GM18873 (cell line): ENCODE measurements around the gene ZNF609.

Experiments used
- ATAC-seq: cut with Tn5 transposase; IDR thresholded peaks from one replicate; pipeline ENCODE4 v1.9.1; 2021; ENCODE audit warnings: mild to moderate bottlenecking, moderate library complexity, moderate number of reproducible peaks; ENCODE audit not compliant: unreplicated experiment, low FRiP score

Gene ZNF609

GRCh38 chr15:64687172-64687571 lies 226.8 kb downstream of the ZNF609 start:
- no peak for ATAC-seq

GRCh38 chr15:64687688-64688087 lies 227.3 kb downstream of the ZNF609 start:
- no peak for ATAC-seq

DNA sequence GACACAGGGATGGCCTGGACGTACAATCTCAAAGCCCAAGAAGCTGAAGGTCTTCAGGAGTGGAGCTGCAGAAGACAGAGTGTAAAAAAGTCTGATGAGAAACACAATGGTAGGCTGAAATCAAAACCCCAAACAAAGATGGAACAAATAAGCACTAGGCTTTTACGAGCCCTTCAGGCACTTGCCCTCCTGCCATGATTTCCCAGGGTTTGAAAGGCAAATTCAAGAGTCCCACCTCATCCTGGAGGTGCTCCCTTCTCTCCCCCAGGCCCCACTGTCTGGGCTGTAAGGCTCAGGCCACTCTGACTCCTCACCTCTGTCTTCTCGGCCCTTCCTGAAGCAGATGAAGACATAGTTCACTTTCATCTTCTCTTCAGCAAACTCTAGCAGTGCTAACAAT lies 228.4 kb downstream of the ZNF609 start:
- no peak for ATAC-seq

- ATAC-seq = no peak
Measured at GRCh38 chr15:64690008-64690407, 229.6 kb downstream of the ZNF609 start.

- no peak for ATAC-seq
Measured at GRCh38 chr15:64690578-64691296, 230.4 kb downstream of the ZNF609 start.

- no peak for ATAC-seq
Measured at GRCh38 chr15:64691896-64692565, 231.7 kb downstream of the ZNF609 start.

GRCh38 chr15:64693134-64693533 lies 232.8 kb downstream of the ZNF609 start:
- ATAC-seq = no peak

DNA sequence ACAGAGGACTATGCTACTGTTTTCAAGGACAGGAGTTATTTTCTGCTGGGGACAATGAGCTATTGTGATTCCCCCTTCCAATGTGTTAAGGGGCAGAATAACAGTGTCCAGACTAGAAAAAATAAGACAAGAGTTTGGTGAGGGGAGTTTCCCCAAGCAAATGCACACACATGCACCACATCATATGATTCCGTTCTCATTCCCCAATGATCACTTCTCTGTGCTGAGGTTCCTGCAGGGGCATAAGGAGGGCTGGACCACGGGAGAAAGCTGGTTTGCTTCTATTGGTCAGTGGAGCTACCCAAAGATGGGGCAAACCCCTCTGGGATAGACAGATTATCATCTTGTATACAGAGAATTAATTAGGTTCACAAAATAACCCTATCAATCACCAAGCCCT lies 234.4 kb downstream of the ZNF609 start:
- no peak for ATAC-seq

DNA sequence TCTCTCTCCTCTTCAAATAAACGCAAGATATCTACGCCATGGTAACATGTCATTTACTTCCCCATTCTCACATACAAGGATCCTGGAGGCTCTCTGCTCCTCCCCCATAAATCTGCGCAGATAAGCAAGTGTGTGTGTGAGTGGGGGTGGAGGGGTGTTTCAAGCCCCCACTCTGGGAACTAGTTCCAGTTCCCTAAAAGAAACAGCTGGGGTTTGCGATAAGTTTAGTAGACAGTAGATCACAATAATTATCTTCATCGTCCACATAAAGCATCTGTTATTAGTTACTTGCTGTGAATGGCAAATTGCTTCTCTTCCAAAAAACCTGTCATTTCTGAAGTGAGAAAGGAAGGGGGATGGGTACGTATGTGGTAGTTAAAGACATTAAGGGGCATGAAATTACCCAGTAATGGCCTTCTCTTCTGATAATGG lies 235.2 kb downstream of the ZNF609 start:
- no peak for ATAC-seq

GRCh38 chr15:64696481-64696880 lies 236.1 kb downstream of the ZNF609 start:
- ATAC-seq = no peak

DNA sequence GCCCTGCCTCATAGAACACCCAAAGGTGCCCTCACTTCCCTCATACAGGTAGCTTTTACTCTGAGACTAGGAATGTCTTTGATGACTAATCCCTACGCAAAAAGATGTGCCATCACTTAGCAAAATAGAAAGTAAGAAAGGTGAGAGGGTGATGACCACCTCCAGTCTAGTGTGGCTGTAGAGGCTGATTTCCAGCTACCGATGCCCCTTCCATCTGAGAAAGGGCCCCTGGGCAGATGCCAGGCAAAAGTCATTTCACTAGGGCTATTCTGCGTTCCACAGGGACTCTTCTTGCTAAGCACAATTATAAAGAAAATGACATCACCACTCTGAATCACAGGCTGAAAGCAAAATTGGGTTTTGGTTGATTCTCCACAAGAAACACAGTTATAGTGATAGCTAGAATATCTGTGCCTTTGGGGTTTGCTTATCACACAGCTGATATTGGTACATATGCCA lies 237.6 kb downstream of the ZNF609 start:
- no peak for ATAC-seq

DNA sequence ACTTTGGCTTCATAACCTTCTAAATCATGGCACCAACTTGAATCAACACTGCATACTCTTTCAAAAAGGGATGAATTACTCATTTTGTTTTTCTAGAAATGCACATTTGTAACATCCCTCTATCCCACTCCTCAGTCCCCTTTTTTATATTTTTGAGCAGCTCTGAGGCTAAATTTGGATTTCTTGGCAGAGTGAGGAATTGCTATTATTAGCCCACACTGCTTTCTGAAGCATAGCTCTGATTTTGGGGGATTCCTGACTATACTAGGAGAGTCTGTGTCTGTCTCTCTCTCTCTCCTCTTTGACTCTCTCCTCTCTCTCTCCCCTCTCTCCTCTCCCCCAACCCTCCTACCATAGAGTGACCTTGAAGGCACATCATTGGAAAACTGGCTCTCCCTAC lies 238.4 kb downstream of the ZNF609 start:
- no peak for ATAC-seq

- ATAC-seq = no peak
Measured at GRCh38 chr15:64699751-64700388, 239.5 kb downstream of the ZNF609 start.

GRCh38 chr15:64701051-64701450 lies 240.7 kb downstream of the ZNF609 start:
- no peak for ATAC-seq

- no peak for ATAC-seq
Measured at GRCh38 chr15:64701482-64702184, 241.3 kb downstream of the ZNF609 start.

DNA sequence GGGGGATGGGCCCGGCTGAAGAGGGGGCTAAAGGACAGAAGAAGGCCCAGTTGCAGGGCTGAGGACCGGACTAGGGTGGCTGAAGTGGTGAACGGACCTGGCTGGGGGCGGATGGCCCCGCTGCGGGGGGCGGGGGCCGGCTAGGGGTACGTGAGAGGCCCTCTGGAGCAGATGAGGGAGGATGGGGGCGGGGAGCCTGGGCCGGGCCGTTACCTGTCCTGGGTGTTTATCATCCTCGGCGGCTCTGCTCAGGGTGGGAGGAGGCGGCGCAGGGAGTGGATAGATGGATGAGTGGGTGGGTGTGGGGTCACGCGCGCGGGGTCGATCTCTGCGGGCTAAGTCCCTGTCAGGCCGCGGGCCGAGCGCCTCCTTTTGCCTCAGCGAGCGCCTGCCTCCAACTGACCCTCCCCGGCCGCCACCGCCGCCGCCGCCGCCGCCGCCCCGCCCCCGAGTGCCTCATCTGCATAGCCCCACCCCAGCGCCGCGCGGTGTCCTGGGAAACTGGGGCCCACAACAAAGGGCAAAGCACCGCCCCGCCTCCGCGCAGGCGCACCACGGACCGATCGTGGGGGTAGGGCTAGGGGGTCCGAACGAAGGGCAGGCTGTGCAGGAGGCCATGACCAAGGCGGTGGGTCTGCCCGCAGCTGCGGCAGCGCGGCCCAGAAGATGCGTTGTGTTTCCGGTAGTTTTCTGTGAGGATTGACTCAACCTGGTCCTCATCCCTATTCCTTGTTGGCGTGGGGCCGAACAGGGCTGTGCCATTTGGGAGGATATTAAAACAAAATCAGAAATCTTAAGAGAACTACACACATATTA lies 242.6 kb downstream of the ZNF609 start:
- ATAC-seq = peak; percentile 68

DNA sequence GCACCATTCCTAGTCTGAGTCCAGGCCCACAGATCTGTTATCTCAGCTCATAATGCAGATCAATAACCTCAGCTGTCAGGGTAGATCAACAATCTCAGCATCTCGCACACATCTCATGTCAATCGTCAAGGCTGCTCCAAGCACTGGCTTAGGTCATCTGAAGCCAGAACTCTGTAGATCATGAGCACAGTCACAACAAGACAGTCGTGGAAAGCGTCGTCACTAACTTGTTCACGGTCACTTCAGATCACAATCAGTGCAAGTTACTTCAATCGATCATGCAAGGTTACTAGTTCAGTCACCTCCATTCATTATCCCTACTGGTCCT lies 243.2 kb downstream of the ZNF609 start:
- ATAC-seq = peak; percentile 12

GRCh38 chr15:64705006-64705405 lies 244.6 kb downstream of the ZNF609 start:
- ATAC-seq = no peak

- no peak for ATAC-seq
Measured at GRCh38 chr15:64706011-64706911, 245.9 kb downstream of the ZNF609 start.
